Fibroblast of peridontal ligament (primary cell): ENCODE data around the gene SLC22A31.

Experiments used
- DNase-seq: peaks from one replicate; pipeline ENCODE4 v3.0.0-alpha.2; 2010; ENCODE audit errors: extremely low read depth

SLC22A31 gene

GRCh38 chr16:89149386-89149785 is 51.0 kb downstream of the SLC22A31 start:
- no peak for DNase-seq

- no peak for DNase-seq
Observed at GRCh38 chr16:89147085-89147817, 53.1 kb downstream of the SLC22A31 start.

- DNase-seq = no peak
Observed at GRCh38 chr16:89146211-89147005, 53.9 kb downstream of the SLC22A31 start.
